Measurements from ENCODE around the gene SREK1.

The SREK1 gene

DNA sequence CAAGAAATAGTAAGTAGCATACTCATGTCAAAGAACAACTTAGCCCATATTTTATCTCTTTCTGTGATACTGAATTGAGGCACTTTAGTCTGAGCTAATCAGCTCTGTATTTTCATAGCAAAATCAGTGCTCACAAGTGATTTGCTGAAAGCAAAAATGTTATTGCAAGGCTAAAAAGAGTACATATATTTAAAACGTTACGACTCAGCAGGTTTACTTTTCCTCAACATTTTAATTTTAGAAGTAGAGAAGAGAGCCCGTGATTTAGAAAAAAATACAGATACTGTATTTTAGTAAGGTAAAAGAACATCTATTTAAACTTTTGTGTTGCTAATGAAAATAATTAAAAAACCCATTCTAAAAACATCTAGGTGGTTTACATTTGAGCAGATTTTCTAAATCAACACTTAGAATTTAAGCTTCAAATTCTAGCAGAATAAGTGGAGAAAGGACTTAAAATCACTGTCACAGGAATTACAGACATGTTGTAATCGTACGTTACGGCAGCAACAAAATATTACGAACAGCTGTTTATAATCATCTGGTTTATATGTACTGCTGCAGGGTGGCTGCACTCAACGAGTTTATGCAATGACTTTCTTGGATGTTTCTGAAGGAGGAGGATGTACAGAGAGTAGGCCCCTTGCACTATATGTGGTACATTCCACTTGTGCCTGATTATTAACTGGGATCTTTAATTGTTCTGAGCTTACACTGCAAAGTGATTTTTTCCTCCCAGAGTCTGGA lies 20.1 kb downstream of the SREK1 start:
- no peak for FAIRE-seq

DNA sequence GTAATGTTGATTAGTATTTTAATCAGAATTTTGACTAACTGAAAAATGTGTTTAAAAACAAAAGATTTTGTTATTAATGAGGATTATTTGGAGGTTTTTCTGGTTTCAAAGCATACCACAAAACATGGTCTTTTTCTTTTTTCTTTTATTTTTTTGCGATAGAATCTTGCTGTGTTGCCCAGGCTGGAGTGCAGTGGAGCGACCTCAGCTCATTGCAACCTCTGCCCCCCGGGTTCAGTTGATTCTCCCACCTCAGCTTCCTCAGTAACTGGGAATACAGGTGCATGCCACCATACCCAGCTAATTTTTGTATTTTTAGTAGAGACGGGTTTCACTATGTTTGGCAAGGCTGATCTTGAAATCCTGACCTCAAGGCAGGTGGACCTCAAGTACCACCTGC lies 24.1 kb downstream of the SREK1 start:
- FAIRE-seq = no peak

GRCh38 chr5:66169534-66169933 lies 25.4 kb downstream of the SREK1 start:
- FAIRE-seq = no peak

- no peak for FAIRE-seq
Observed at GRCh38 chr5:66170195-66170919, 26.3 kb downstream of the SREK1 start.

- peak; percentile 79 for FAIRE-seq
Observed at GRCh38 chr5:66171349-66172344, 27.5 kb downstream of the SREK1 start.

DNA sequence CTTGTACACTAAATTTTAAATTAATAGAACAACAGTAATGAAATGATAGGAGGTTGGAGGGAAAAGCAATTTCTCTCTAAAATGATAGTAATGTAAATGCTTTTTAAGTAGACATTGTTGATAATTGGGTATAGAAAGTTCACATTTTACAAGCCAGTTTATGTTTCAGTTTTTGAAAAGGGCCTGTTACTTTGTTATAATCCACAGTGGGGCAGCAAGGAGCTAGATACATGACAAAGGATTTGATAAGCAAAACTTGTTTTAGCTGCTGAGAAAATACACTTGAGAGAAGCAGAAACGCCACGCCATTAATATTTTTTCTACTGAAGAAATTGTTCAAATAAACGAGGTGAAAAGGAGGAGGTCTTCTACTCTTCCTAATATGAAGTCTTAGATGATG lies 30.2 kb downstream of the SREK1 start:
- peak; percentile 15 for FAIRE-seq

- no peak for FAIRE-seq
Observed at GRCh38 chr5:66178799-66179198, 34.7 kb downstream of the SREK1 start.

DNA sequence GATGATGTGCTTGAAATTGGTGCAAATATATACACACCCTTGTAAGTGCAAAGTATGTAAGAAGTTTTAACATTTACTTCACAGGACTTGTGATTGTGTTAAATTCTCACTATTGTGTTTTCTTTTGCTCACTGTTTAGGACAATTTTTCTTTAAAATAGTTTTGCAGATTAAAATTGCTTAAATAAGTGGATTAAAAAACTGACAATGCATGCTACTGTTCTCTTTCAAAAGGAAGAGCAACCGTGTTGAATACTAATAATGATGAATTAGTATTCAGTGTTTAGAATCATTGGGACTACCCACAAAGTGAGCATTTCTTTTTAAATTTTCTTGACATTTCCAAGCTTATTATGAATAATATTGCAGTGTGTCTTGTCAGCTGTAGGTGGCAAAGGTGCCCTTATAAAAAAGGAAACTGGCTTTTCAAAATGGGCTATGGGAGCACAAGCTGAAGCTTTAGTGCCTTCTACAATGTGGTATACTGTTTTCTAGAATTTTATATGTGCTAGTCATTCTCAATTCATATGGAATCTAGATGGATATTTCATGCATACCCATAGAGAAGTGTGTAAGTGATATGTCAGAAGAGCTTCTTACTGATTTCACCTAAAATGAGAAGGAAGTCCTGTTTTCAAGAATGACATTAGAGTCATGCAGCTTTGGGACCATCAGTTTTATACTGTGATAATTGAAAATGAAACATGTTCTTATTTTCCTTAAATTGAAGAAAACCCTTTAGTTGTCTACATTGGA lies 35.4 kb downstream of the SREK1 start:
- no peak for FAIRE-seq

- no peak for FAIRE-seq
Observed at GRCh38 chr5:66180282-66181155, 36.4 kb downstream of the SREK1 start.

- no peak for FAIRE-seq
Observed at GRCh38 chr5:66186108-66186507, 42.0 kb downstream of the SREK1 start.

GRCh38 chr5:66193419-66193818 lies 49.3 kb downstream of the SREK1 start:
- FAIRE-seq = no peak

GRCh38 chr5:66197764-66198405 lies 53.8 kb downstream of the SREK1 start:
- FAIRE-seq = no peak

- no peak for FAIRE-seq
Observed at GRCh38 chr5:66198837-66199236, 54.7 kb downstream of the SREK1 start.

DNA sequence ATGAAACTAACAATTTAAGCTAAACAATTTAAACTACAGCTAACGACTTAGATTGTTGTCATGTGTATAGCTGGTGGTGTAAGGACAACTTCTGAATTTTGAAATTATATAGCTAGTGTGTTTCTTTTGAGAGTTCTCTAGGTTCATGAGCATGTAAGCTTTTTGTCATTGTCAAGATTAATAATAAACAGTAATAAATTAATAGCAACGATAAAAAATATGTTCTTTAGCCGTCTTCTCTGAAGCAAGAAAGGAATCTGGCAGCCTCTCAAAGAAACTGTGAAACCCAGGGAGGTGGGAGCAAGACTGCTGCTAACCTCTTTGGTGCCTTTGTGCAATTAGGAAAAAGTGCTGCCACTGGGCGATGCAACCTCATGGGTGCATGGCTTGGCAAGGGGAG lies 59.4 kb downstream of the SREK1 start:
- no peak for FAIRE-seq

DNA sequence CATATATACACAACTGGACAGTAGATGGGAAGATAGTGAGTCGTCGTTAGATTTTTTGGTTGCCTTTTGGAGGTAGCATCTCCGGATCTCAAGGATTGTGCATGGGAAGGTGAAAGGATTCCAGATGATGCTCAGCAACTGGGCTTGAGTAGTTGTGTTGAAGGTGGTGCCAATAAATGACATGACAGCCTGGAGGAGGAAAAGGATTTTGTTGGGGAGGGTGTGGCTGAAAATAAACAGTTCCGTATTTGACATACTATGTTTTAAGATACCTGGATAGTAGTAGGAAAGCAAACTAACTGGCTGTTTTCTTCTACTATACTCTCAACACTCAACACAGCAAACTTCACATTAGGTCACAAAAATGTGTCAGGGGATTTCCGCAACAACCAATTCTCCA lies 62.4 kb downstream of the SREK1 start:
- FAIRE-seq = no peak

GRCh38 chr5:66207800-66208561 lies 63.9 kb downstream of the SREK1 start:
- no peak for FAIRE-seq

DNA sequence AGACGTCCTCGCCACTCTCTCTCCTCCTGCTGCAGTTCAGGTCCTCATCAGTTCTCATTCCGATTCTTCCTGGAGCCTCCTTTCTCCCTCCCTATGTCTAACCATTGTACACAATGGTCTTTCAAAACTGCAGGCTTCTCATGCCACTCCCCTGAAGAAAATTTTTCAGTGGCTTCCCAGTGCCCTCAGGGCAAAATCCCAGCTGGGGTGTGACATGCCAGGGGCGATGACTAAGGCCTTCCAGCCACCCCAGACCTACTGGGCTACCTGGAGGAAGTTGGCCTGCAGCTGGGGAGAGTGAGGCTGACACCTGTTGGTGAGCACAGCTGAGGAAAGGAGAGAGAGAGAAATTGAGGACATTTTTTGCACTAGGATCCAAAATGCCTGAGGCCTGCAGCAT lies 65.2 kb downstream of the SREK1 start:
- no peak for FAIRE-seq

DNA sequence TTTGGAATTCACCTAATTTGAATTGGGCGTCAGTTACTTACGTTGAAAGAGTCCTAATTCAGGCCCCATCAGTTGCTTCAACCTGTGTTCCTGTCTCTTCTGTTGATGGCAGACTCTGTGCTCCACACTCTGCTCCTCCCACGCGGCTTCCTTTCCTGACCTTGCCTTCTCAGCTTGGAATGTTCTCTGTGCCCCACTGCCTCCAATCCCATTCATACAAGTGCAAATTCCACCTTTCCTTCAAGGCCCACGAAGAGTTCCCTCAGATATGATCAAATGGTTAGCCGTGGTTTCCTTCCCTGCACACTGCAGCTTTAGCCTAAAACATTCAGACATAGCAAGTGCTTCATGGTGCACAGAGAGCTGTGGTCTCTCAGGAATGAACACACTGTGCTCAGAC lies 65.7 kb downstream of the SREK1 start:
- FAIRE-seq = no peak

DNA sequence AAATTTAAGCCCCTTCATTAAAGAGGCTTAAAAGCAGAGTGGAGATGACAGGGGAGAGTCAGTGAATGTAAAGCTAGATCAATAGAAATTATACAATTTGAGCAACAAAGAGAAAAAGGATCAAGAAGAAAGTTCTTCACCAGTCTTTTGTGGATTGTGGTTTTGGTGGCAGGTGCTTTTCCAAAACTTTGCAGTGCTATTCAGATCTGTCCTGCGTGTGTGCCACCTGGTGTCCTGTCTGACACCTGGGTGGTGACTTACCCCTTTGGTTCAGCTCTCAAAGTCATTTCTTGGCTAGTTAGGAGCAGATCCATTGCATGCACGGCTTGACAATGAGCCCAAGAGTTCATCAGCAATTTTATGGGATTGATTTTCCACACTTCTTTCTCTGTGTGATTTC lies 69.4 kb downstream of the SREK1 start:
- no peak for FAIRE-seq

DNA sequence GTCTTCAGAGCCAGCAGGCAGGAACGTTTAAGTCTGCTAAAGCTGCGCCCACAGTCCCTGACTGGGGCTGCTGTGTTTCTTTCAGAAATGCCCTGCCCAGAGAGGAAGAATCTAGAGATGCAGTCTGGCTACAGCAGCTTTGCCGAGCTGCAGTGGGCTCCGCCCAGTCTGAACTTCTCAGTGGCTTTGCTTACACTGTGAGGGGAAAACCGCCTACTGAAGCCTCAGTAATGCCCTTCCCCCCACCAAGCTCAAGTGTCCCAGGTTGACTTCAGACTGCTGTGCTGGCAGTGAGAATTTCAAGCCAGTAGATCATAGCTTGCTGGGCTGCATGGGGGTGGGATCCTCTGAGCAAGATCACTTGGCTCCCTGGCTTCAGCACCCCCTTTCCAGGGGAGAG lies 78.4 kb downstream of the SREK1 start:
- FAIRE-seq = no peak
